Endothelial cell (in vitro differentiated cells): Measurements from ENCODE around the gene AUTS2. TPM values are rescaled to one million over a fixed set of nuclear protein-coding genes. Genes with fewer than 3 reads are reported as not detected.

Experiments used
- DNase-seq: peaks from one replicate; pipeline ENCODE4 v3.0.0; 2021; ENCODE audit warnings: low spot score
- H3K27ac Mint-ChIP-seq: one replicate; pipeline ENCODE4 v1.8.0; 2021; ENCODE audit warnings: mixed read lengths, inconsistent platforms; ENCODE audit not compliant: unreplicated experiment
- H3K27me3 Mint-ChIP-seq: one replicate; pipeline ENCODE4 v1.8.0; 2021; ENCODE audit warnings: mild to moderate bottlenecking, moderate library complexity, mixed read lengths, inconsistent platforms; ENCODE audit not compliant: unreplicated experiment
- H3K36me3 Mint-ChIP-seq: one replicate; pipeline ENCODE4 v1.8.0; 2021; ENCODE audit warnings: mild to moderate bottlenecking, low read depth, mixed read lengths, inconsistent platforms; ENCODE audit not compliant: unreplicated experiment
- H3K4me1 Mint-ChIP-seq: one replicate; pipeline ENCODE4 v1.8.0; 2021; ENCODE audit warnings: mild to moderate bottlenecking, mixed read lengths, inconsistent platforms; ENCODE audit not compliant: unreplicated experiment
- H3K4me3 Mint-ChIP-seq: one replicate; pipeline ENCODE4 v1.8.0; 2021; ENCODE audit warnings: mild to moderate bottlenecking, mixed read lengths, inconsistent platforms; ENCODE audit not compliant: unreplicated experiment
- H3K9me3 Mint-ChIP-seq: one replicate; pipeline ENCODE4 v1.8.0; 2021; ENCODE audit warnings: mixed read lengths, inconsistent platforms; ENCODE audit not compliant: unreplicated experiment
- CTCF ChIP-seq: fragments of 200-600 bp; sonication (generic); IDR thresholded peaks from one replicate; pipeline ENCODE4 v1.5.0; 2021; ENCODE audit warnings: antibody characterized with exemption; ENCODE audit not compliant: unreplicated experiment
- total RNA-seq: library from RNA; stranded (reverse); fragmentation: NEBNext Ultra II Directional; extraction: Animal tissue kit (Norgen Biotek cat#: 25700); gene quantifications from one replicate; pipeline ENCODE4 v1.2.1, GENCODE V29; 2021; ENCODE audit not compliant: unreplicated experiment

The AUTS2 gene
- total RNA-seq, 1 donor from 2014 or later = 103 TPM

- Mint-ChIP-seq H3K36me3 (peaks cover 21% of the 10 kb centered on the region), H3K4me3 (no peak overlapping the region), H3K27me3 (peaks cover 2% of the 10 kb centered on the region), H3K4me1 (peaks cover 15% of the 10 kb centered on the region), H3K27ac (no peak overlapping the region), H3K9me3 (peaks cover 4% of the 10 kb centered on the region)
- no peak for DNase-seq
- no peak for TF ChIP-seq CTCF
Observed at GRCh38 chr7:70566671-70567070, 968.4 kb downstream of the AUTS2 start.

GRCh38 chr7:70568674-70569334 is 970.5 kb downstream of the AUTS2 start:
- TF ChIP-seq CTCF = no peak
- Mint-ChIP-seq H3K36me3 (peaks cover 21% of the 10 kb centered on the region), H3K9me3 (peaks cover 4% of the 10 kb centered on the region), H3K4me3 (no peak overlapping the region), H3K4me1 (peaks cover 15% of the 10 kb centered on the region), H3K27ac (no peak overlapping the region), H3K27me3 (peaks cover 5% of the 10 kb centered on the region)
- no peak for DNase-seq

DNA sequence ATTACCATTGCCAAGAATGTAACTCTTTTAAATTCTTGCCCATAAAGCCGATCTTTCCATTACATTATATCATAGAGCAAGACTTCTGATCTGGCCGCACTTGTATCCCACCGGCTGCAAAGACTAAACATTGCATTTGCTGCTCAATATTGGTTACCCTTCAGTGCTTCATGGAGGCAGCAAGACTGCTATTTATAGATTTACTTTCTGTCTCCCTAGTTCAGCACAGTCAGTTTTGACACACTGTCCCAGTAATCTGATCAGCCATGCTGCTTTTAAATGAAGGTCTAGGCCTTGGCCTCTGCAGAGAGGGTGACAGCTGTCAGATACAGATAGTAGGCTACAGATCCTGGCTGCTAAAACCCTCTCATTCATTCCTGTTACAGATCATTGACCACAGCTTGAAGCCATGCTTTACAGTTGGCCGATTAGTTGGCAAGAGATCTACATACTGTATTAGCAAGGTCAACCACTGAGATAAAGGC is 971.1 kb downstream of the AUTS2 start:
- H3K27ac Mint-ChIP-seq = no peak overlapping the region
- H3K36me3 Mint-ChIP-seq = peaks cover 21% of the 10 kb centered on the region
- peaks cover 15% of the 10 kb centered on the region for H3K4me1 Mint-ChIP-seq
- H3K27me3 Mint-ChIP-seq = peaks cover 5% of the 10 kb centered on the region
- H3K4me3 Mint-ChIP-seq = no peak overlapping the region
- peaks cover 4% of the 10 kb centered on the region for H3K9me3 Mint-ChIP-seq
- DNase-seq = no peak
- no peak for TF ChIP-seq CTCF

DNA sequence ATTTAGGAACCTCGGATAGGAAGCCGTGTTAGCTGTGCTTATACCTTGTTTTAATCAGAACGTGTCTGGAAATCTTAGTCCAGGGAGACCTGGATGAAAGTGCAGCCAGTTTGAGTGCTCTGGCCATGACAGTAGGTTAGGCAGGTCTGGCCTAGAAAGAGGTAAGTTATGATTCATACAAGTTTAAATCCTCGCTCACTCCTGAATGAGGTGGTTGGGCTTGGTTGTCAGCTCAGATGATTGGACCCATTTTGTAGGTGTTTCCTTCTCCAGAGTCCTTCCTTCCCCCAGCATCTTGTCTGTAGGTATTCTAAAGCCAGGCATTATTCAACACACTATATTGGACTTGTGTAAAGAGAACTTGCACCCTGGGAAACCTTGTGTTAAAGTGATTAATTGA is 971.8 kb downstream of the AUTS2 start:
- Mint-ChIP-seq H3K4me1 (peaks cover 14% of the 10 kb centered on the region), H3K27ac (no peak overlapping the region)
- TF ChIP-seq CTCF = no peak

DNA sequence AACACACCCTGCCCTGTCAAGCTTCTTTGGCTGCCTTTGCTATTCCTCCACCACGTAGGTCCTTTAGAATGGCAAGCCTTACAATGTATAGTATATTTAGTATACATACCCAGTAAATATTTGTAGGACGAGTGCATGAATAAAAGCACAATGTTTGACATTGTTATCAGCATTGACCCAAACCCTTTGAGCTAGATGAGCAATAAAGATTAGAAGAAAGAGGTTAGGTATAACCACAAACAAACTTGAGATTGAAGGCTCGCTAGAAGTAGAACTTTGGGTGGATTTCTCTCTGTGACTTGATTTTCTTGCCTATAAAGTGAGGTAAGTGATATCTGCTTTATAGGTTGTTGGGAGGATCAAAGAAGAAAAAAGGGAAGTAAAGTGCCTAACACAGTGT is 972.7 kb downstream of the AUTS2 start:
- Mint-ChIP-seq H3K9me3 (peaks cover 4% of the 10 kb centered on the region), H3K27ac (no peak overlapping the region), H3K27me3 (peaks cover 7% of the 10 kb centered on the region), H3K4me1 (peaks cover 9% of the 10 kb centered on the region), H3K4me3 (no peak overlapping the region), H3K36me3 (peaks cover 21% of the 10 kb centered on the region)
- no peak for TF ChIP-seq CTCF
- no peak for DNase-seq

More for the DNA sequence above, 971.8 kb downstream of the AUTS2 start:
- H3K4me3 Mint-ChIP-seq = peak overlapping the region; percentile 47
- H3K9me3 Mint-ChIP-seq = peaks cover 4% of the 10 kb centered on the region
- peaks cover 5% of the 10 kb centered on the region for H3K27me3 Mint-ChIP-seq
- peaks cover 21% of the 10 kb centered on the region for H3K36me3 Mint-ChIP-seq
- no peak for DNase-seq
